Common myeloid progenitor, CD34-positive (primary cell): Measurements from ENCODE around the gene HSPBP1.

Experiments used
- CTCF ChIA-PET: fragments of 350-600 bp; sonication (Branson Sonifier 250); formaldehyde crosslinking; loops from one replicate; lab custom pipeline; 2021; ENCODE audit warnings: antibody characterized with exemption; lab: Charles Lee
- POLR2A ChIA-PET: fragments of 350-600 bp; sonication (Branson Sonifier 250); formaldehyde crosslinking; loops from one replicate; lab custom pipeline; 2021; ENCODE audit warnings: antibody characterized with exemption; lab: Charles Lee
- DNase-seq, 3 donors: peaks; one replicate each; pipeline versions ENCODE4 v3.0.0 to v3.0.0-alpha.2; 2013
- H3K27ac ChIP-seq, 2 experiments: 1 replicate in 1 of 2; 2 replicates in 1 of 2; pipeline ENCODE4 v1.7.0; 2013; ENCODE audit warnings: inconsistent platforms in 2 of 2, low read length in 2 of 2, mild to moderate bottlenecking in 2 of 2, low read depth in 1 of 2, moderate library complexity in 1 of 2; ENCODE audit not compliant: severe bottlenecking in 2 of 2, insufficient read depth in 1 of 2, poor library complexity in 1 of 2
- H3K27me3 ChIP-seq, 5 experiments: replicated peaks in 2 of 5; 1 replicate in 3 of 5; 2 replicates in 2 of 5; pipeline versions ENCODE4 v1.6.1 to v1.7.0; 2013; ENCODE audit warnings: low read length in 4 of 5, mild to moderate bottlenecking in 2 of 5, moderate library complexity in 2 of 5, inconsistent platforms in 1 of 5; ENCODE audit not compliant: insufficient read depth in 5 of 5, control insufficient read depth in 4 of 5
- H3K36me3 ChIP-seq, 4 experiments: 1 replicate in 2 of 4; 2 replicates in 2 of 4; pipeline versions ENCODE4 v1.6.1 to v1.7.0; 2013; ENCODE audit warnings: low read length in 3 of 4, control low read depth in 1 of 4, mild to moderate bottlenecking in 1 of 4; ENCODE audit not compliant: control insufficient read depth in 4 of 4, insufficient read depth in 4 of 4
- H3K4me1 ChIP-seq, 4 experiments: 1 replicate in 3 of 4; 2 replicates in 1 of 4; pipeline versions ENCODE4 v1.6.1 to v1.7.1; 2013; ENCODE audit warnings: low read length in 3 of 4, mild to moderate bottlenecking in 3 of 4, control low read depth in 1 of 4, inconsistent platforms in 1 of 4, moderate library complexity in 1 of 4; ENCODE audit not compliant: control insufficient read depth in 4 of 4, insufficient read depth in 4 of 4; ENCODE audit errors: control extremely low read depth in 1 of 4
- H3K4me3 ChIP-seq, 7 experiments: 1 replicate in 4 of 7; 2 replicates in 3 of 7; pipeline versions ENCODE4 v1.5.1 to v1.7.0; 2013; ENCODE audit warnings: mild to moderate bottlenecking in 7 of 7, low read length in 6 of 7, moderate library complexity in 6 of 7, inconsistent platforms in 2 of 7, low read depth in 2 of 7, control low read depth in 1 of 7; ENCODE audit not compliant: insufficient read depth in 4 of 7, control insufficient read depth in 1 of 7; ENCODE audit errors: extremely low read depth in 1 of 7
- H3K9me3 ChIP-seq, 5 experiments: 1 replicate in 4 of 5; 2 replicates in 1 of 5; pipeline versions ENCODE4 v1.6.1 to v1.7.1; 2013; ENCODE audit warnings: low read length in 4 of 5, mild to moderate bottlenecking in 2 of 5, inconsistent platforms in 1 of 5, low read depth in 1 of 5, moderate library complexity in 1 of 5; ENCODE audit not compliant: control insufficient read depth in 4 of 5, insufficient read depth in 2 of 5; ENCODE audit errors: control extremely low read depth in 1 of 5
- WGBS: methylation state at CpG from one replicate; pipeline ENCODE4 v1.1.5; 2013; ENCODE audit not compliant: insufficient coverage; 5-methylcytosine and 5-hydroxymethylcytosine counted together

The HSPBP1 gene

DNA sequence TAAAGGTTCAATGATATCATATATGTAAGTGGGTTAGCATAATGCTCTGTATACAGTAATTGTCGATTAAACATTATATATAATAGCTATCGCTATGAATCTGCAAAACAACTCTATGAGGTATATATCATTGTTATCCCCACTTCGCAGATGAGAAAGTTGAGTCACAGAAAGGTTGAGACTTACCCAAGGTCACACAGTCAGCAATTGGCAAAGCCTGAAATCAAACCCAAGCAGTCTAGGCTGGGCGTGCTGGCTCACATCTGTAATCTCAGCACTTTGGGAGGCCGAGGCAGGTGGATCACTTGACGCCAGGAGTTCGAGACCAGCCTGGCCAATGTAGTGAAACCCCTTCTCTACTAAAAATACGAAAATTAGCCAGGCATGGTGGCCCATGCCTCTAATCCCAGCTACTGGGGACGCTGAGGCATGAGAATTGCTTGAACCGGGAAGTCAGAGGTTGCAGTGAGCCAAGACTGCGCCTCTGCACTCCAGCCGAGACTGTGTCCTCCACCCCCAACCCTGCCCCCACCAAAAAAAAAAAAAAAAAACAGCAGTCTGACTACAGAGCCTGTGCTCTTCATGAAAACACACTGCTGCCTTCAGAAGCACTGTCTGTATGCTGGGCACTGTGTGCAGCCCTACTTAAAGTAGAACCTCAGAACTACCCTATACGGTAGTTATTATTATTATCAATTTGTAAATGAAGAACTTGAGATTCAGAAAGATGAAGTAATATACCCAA is 1.3 kb downstream of the HSPBP1 start:
- peaks cover 0 to 28% (median 15%) of the 10 kb centered on the region in 4 experiments for H3K36me3 ChIP-seq
- 95% methylated on average over 8 of the region's 13 CpGs for WGBS
- peaks cover 0 to 3% (median 0%) of the 10 kb centered on the region in 5 experiments for H3K27me3 ChIP-seq
- ChIA-PET POLR2A (interaction anchor here (0.5 kb wide), 1 partner anchor 48 kb away, joined by 5 read pairs; no protein-coding TSS in a partner anchor), CTCF (interaction anchor here (0.8 to 4.2 kb wide), 8 partner anchors 9 to 76 kb away, joined by 3 to 24 read pairs (median 6); partner anchors contain the start of genes KMT5C and PPP6R1)
- no peak for DNase-seq
- peak overlapping the region in 1 of 7 experiments; percentile 91 for H3K4me3 ChIP-seq
- H3K9me3 ChIP-seq = no peaks in the 10 kb centered on the region
- H3K4me1 ChIP-seq = peaks cover 0 to 24% (median 19%) of the 10 kb centered on the region in 4 experiments
- peak overlapping the region in 1 of 2 experiments; percentile 93 for H3K27ac ChIP-seq

DNA sequence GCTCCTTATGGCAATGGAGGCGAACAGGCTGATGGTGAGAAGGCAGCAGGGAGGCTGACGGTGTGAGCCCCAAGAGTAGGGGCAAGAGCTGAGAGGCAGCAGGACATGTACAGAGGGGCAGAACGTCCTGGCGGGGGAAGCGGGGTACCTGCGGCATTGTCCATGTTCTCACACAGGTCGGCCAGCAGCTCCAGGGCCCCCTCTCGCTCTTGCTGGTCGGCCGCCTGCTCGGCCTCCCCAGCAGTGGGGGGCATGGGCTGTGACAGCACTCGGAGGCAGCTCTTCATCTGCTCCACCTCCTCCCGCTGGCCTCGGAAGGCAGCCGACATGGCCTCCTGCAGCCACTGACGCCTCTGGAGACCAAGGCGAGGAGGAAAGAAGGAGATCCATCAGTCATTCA is 2.4 kb downstream of the HSPBP1 start:
- POLR2A ChIA-PET = no interaction called here
- peaks cover 0 to 22% (median 17%) of the 10 kb centered on the region in 4 experiments for H3K4me1 ChIP-seq
- WGBS = 96% methylated on average over 13 of the region's 17 CpGs

GRCh38 chr19:55276720-55277430 is 3.0 kb downstream of the HSPBP1 start:
- DNase-seq = no peak
- H3K27ac ChIP-seq = no peak overlapping the region
- ChIA-PET POLR2A (no interaction called here), CTCF (interaction anchor here (1.9 to 2.2 kb wide), 4 partner anchors 11 to 17 kb away, joined by 5 to 11 read pairs (median 8); partner anchors contain the start of gene PPP6R1)
- no peak overlapping the region for H3K4me3 ChIP-seq
- H3K36me3 ChIP-seq = peaks cover 4 to 40% (median 26%) of the 10 kb centered on the region in 4 experiments
- H3K4me1 ChIP-seq = peaks cover 0 to 22% (median 17%) of the 10 kb centered on the region in 4 experiments
- H3K9me3 ChIP-seq = no peaks in the 10 kb centered on the region
- H3K27me3 ChIP-seq = no peaks in the 10 kb centered on the region
- 93% methylated on average over 11 of the region's 15 CpGs for WGBS

More for the DNA sequence above, 2.4 kb downstream of the HSPBP1 start:
- H3K27me3 ChIP-seq = no peaks in the 10 kb centered on the region
- H3K9me3 ChIP-seq = no peaks in the 10 kb centered on the region
- H3K4me3 ChIP-seq = no peak overlapping the region
- peaks cover 0 to 36% (median 22%) of the 10 kb centered on the region in 4 experiments for H3K36me3 ChIP-seq
- DNase-seq = no peak
- CTCF ChIA-PET = interaction anchor here (0.8 to 4.2 kb wide), 8 partner anchors 10 to 75 kb away, joined by 3 to 24 read pairs (median 6); partner anchors contain the start of genes KMT5C and PPP6R1
- no peak overlapping the region for H3K27ac ChIP-seq

- DNase-seq = no peak
- ChIA-PET CTCF (interaction anchor here (0.9 to 2.2 kb wide), 2 partner anchors 15 to 18 kb away, joined by 3 to 9 read pairs; no protein-coding TSS in a partner anchor), POLR2A (no interaction called here)
- H3K27me3 ChIP-seq = no peaks in the 10 kb centered on the region
- H3K4me3 ChIP-seq = no peak overlapping the region
- H3K27ac ChIP-seq = no peak overlapping the region
- peaks cover 7 to 40% (median 29%) of the 10 kb centered on the region in 4 experiments for H3K36me3 ChIP-seq
- H3K4me1 ChIP-seq = peaks cover 0 to 16% (median 13%) of the 10 kb centered on the region in 4 experiments
- 86% methylated on average over 7 of the region's 17 CpGs for WGBS
- H3K9me3 ChIP-seq = no peaks in the 10 kb centered on the region
These were observed 3.8 kb downstream of the HSPBP1 start for GRCh38 chr19:55275851-55276719.

GRCh38 chr19:55273978-55274707 is 5.8 kb downstream of the HSPBP1 start:
- Histone ChIP-seq H3K27me3 (no peaks in the 10 kb centered on the region), H3K4me3 (no peak overlapping the region), H3K36me3 (peaks cover 7 to 52% (median 35%) of the 10 kb centered on the region in 4 experiments), H3K9me3 (no peaks in the 10 kb centered on the region), H3K27ac (no peak overlapping the region), H3K4me1 (peaks cover 0 to 3% (median 1%) of the 10 kb centered on the region in 4 experiments)
- ChIA-PET POLR2A (no interaction called here), CTCF (no interaction called here)
- no peak for DNase-seq
- 99% methylated on average over 21 of the region's 36 CpGs for WGBS

DNA sequence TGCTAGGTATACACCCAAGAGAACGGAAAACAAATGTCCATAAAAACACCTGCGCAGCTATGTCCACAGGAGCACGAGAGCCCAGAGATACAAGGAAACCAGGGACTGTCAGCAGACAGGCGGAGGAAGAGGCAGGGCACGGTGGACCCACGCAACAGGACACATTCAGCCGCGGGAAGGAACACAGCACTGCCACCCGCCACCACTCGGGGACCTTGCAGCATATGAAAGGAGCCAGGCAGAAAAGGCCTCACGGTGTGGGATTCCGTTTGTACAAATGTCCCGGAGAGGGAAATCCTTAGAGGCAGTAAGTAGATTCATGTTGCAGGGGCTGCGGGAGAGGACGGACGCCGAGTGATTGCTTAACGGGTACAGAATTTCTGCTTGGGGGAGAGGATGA is 7.8 kb downstream of the HSPBP1 start:
- ChIA-PET CTCF (no interaction called here), POLR2A (no interaction called here)
- no peak overlapping the region for H3K4me3 ChIP-seq
- H3K4me1 ChIP-seq = no peaks in the 10 kb centered on the region
- no peaks in the 10 kb centered on the region for H3K9me3 ChIP-seq
- no peak for DNase-seq
- peaks cover 7 to 48% (median 35%) of the 10 kb centered on the region in 4 experiments for H3K36me3 ChIP-seq
- WGBS = 98% methylated on average over 17 of the region's 18 CpGs
- no peaks in the 10 kb centered on the region for H3K27me3 ChIP-seq
- no peak overlapping the region for H3K27ac ChIP-seq
